Neural progenitor cell (in vitro differentiated cells): ENCODE results near the gene IMPDH1.

Experiments
- CTCF ChIP-seq: fragments of 200-600 bp; sonication (generic); IDR thresholded peaks from 2 replicates; pipeline ENCODE4 v1.5.1; 2017; ENCODE audit warnings: antibody characterized with exemption, mild to moderate bottlenecking
- EZH2 ChIP-seq: fragments of 200-600 bp; sonication (generic); IDR thresholded peaks from 2 replicates; pipeline ENCODE4 v1.6.1; 2017; ENCODE audit warnings: antibody characterized with exemption, mild to moderate bottlenecking, moderate library complexity

DNA sequence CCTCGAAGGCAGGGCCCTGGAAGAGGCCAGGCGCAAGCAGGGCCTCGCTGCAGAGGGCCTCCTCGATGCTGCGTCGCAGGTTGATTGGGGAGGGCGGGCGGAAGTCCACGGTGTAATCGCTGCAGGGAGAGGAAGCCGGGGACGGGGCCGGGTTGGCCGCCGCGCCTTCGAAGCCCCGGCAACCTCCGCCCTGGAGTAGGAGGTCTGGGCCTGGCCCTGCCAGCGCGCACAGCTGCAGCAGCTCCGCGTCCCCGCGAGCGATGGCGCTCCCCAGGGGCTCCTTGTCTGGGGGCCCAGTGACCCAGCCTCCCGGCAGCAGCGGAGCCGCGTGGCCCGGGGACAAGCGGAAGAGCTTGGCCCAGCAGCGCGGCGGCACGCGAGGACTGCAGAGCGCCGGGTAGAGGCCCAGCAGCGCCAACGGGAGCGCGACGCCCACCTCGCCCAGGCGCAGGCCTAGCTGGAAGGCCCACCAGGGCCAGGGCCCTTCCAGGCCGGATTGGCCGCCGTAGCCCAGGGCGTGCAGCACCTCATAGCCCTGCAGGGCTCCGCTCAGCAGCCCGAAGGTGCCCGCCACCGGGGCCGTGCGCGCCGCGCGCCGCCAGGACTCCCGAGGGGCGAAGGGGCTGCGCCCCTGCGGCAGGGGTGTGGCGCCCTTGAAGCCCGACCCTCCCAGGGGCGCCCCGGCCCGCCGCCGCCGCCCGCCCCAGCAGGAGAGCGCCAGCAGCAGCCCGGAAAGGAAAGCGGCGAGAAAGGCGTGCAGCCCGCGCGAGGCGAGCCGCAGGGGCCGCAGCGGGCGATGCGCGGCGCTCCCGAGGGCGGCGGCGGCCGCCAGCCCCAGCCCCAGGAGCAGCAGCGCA lies 58.3 kb downstream of the IMPDH1 start:
- TF ChIP-seq CTCF = no peak
- no peak for TF ChIP-seq EZH2
